ENCODE results near the gene IL17RD. TPM values are rescaled to one million over a fixed set of nuclear protein-coding genes. Genes with fewer than 3 reads are reported as not detected.
A peak's percentile ranks its signal among the peaks of the same experiment; 100 is the strongest.

Gene IL17RD
- total and polyA plus RNA-seq, 2 of the 13 experiments (the other 11 are each of a cell fraction or from before 2014, with no cell fraction given) = 0.28 to 0.31 TPM

DNA sequence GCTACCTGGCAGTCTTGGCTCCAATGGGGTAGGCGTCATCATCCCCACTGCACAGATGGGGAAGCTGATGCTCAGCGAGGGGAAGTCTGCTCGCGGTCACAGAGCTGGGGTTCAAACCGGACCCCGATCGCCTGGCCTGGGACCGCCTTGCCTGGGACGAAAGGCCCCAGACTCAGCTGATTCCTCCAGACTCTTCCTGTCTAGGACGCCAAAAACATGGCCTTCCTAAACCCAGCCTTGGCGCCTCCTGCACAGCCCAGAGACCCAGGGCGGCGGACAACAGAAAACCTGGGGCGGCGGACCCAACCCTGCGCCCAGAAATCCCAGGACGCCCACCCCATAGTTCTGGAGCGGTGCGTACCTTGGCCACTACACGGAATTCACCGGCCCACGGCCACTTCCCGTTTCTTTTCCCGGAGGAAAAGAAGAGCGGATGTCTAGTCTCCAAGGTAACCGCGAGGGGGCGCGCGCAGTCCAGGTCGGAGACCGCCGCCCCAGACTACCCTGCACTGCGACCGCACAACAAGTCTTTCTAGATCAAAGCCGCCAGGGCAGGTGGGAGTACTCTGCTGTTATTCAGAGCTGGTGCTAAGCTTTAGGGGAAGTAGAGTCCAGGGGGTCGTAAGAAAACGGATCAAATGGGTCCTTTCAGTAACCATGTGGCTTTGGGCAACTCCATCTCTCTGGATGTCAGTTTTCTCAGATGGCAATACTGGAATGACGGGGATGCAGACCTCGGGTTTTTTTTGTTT is 4.9 kb upstream of the IL17RD start (continued):
- TF ChIP-seq, protein P1, sequence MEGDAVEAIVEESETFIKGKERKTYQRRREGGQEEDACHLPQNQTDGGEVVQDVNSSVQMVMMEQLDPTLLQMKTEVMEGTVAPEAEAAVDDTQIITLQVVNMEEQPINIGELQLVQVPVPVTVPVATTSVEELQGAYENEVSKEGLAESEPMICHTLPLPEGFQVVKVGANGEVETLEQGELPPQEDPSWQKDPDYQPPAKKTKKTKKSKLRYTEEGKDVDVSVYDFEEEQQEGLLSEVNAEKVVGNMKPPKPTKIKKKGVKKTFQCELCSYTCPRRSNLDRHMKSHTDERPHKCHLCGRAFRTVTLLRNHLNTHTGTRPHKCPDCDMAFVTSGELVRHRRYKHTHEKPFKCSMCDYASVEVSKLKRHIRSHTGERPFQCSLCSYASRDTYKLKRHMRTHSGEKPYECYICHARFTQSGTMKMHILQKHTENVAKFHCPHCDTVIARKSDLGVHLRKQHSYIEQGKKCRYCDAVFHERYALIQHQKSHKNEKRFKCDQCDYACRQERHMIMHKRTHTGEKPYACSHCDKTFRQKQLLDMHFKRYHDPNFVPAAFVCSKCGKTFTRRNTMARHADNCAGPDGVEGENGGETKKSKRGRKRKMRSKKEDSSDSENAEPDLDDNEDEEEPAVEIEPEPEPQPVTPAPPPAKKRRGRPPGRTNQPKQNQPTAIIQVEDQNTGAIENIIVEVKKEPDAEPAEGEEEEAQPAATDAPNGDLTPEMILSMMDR (CRISPR knock-in tag; IDR thresholded peaks at IDR 0.05) = peak; percentile 94
- 0 out of 2 replicates have a peak, but pooled peaks have one; percentile 39 for TF ChIP-seq SP140L (CRISPR knock-in tag; IDR thresholded peaks at IDR 0.05; ENCODE audit: borderline replicate concordance)
- TF ChIP-seq, protein P2, sequence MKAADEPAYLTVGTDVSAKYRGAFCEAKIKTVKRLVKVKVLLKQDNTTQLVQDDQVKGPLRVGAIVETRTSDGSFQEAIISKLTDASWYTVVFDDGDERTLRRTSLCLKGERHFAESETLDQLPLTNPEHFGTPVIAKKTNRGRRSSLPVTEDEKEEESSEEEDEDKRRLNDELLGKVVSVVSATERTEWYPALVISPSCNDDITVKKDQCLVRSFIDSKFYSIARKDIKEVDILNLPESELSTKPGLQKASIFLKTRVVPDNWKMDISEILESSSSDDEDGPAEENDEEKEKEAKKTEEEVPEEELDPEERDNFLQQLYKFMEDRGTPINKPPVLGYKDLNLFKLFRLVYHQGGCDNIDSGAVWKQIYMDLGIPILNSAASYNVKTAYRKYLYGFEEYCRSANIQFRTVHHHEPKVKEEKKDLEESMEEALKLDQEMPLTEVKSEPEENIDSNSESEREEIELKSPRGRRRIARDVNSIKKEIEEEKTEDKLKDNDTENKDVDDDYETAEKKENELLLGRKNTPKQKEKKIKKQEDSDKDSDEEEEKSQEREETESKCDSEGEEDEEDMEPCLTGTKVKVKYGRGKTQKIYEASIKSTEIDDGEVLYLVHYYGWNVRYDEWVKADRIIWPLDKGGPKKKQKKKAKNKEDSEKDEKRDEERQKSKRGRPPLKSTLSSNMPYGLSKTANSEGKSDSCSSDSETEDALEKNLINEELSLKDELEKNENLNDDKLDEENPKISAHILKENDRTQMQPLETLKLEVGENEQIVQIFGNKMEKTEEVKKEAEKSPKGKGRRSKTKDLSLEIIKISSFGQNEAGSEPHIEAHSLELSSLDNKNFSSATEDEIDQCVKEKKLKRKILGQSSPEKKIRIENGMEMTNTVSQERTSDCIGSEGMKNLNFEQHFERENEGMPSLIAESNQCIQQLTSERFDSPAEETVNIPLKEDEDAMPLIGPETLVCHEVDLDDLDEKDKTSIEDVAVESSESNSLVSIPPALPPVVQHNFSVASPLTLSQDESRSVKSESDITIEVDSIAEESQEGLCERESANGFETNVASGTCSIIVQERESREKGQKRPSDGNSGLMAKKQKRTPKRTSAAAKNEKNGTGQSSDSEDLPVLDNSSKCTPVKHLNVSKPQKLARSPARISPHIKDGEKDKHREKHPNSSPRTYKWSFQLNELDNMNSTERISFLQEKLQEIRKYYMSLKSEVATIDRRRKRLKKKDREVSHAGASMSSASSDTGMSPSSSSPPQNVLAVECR (CRISPR knock-in tag; IDR thresholded peaks at IDR 0.05; ENCODE audit: borderline replicate concordance) = peak; percentile 53; the same call in 1 of the 2 replicates
- TF ChIP-seq GABPA (IDR thresholded peaks at IDR 0.05; ENCODE audit: low read depth, low read length) = no peak
- TF ChIP-seq GABPA (CRISPR knock-in tag; IDR thresholded peaks at IDR 0.05; ENCODE audit: low read depth) = peak; percentile 51
- TF ChIP-seq NAIF1 (CRISPR knock-in tag; IDR thresholded peaks at IDR 0.05; ENCODE audit: borderline replicate concordance) = peak; percentile 60; the same call in 1 of the 2 replicates
- TF ChIP-seq, protein P3, sequence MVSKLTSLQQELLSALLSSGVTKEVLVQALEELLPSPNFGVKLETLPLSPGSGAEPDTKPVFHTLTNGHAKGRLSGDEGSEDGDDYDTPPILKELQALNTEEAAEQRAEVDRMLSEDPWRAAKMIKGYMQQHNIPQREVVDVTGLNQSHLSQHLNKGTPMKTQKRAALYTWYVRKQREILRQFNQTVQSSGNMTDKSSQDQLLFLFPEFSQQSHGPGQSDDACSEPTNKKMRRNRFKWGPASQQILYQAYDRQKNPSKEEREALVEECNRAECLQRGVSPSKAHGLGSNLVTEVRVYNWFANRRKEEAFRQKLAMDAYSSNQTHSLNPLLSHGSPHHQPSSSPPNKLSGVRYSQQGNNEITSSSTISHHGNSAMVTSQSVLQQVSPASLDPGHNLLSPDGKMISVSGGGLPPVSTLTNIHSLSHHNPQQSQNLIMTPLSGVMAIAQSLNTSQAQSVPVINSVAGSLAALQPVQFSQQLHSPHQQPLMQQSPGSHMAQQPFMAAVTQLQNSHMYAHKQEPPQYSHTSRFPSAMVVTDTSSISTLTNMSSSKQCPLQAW (CRISPR knock-in tag; IDR thresholded peaks at IDR 0.05) = peak; percentile 73; the same call in 1 of the 2 replicates
- TF ChIP-seq, protein P4, sequence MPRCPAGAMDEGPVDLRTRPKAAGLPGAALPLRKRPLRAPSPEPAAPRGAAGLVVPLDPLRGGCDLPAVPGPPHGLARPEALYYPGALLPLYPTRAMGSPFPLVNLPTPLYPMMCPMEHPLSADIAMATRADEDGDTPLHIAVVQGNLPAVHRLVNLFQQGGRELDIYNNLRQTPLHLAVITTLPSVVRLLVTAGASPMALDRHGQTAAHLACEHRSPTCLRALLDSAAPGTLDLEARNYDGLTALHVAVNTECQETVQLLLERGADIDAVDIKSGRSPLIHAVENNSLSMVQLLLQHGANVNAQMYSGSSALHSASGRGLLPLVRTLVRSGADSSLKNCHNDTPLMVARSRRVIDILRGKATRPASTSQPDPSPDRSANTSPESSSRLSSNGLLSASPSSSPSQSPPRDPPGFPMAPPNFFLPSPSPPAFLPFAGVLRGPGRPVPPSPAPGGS (CRISPR knock-in tag; IDR thresholded peaks at IDR 0.05) = no peak
- TF ChIP-seq SAP130 (CRISPR knock-in tag; IDR thresholded peaks at IDR 0.05; ENCODE audit: low read depth) = no peak; the same call in 1 of the 2 replicates
- TF ChIP-seq ZNF737 (CRISPR knock-in tag; IDR thresholded peaks at IDR 0.05; ENCODE audit: borderline replicate concordance) = peak; percentile 43; the same call in 1 of the 2 replicates

Measured in HepG2 (cell line).